Heart right ventricle (tissue), 16 donors: ENCODE measurements around the gene POLDIP3. TPM values are rescaled to one million over a fixed set of nuclear protein-coding genes. Genes with fewer than 3 reads are reported as not detected.
"Not testable (repeated sequence)": the region's sequence is repeated elsewhere in the genome, so short reads cannot be mapped to it uniquely, and the experiment has no call there.

Experiments
- ATAC-seq, 8 donors: fragments of 200-7000 bp; cut with Tn5 transposase; one replicate each; pipeline ENCODE4 v1.9.1; 2020; ENCODE audit warnings: mild to moderate bottlenecking in 8 of 8, moderate library complexity in 8 of 8, moderate number of reproducible peaks in 1 of 8
- DNase-seq, 2 donors: peaks; one replicate each; pipeline ENCODE4 v3.0.0-alpha.2; 2020
- H3K27ac ChIP-seq, 10 donors: fragments of 200-600 bp; sonication (generic) in 2 of 10; one replicate each; pipeline versions ENCODE4 v1.5.0 to v1.8.0; 2020 to 2022; ENCODE audit warnings: mild to moderate bottlenecking in 3 of 10
- H3K27me3 ChIP-seq, 7 donors: fragments of 200-600 bp; one replicate each; pipeline ENCODE4 v1.8.0; 2021 to 2022; ENCODE audit warnings: mild to moderate bottlenecking in 2 of 7
- H3K36me3 ChIP-seq, 9 donors: fragments of 200-600 bp; sonication (generic) in 1 of 9; one replicate each; pipeline versions ENCODE4 v1.5.0 to v1.8.0; 2020 to 2022; ENCODE audit warnings: mild to moderate bottlenecking in 2 of 9
- H3K4me1 ChIP-seq, 9 donors: fragments of 200-600 bp; sonication (generic) in 1 of 9; one replicate each; pipeline versions ENCODE4 v1.5.0 to v1.8.0; 2020 to 2022; ENCODE audit warnings: mild to moderate bottlenecking in 4 of 9
- H3K4me3 ChIP-seq, 10 donors: fragments of 200-600 bp; sonication (generic) in 2 of 10; one replicate each; pipeline versions ENCODE4 v1.5.0 to v1.8.0; 2020 to 2022; ENCODE audit warnings: mild to moderate bottlenecking in 7 of 10, moderate library complexity in 2 of 10
- H3K9me3 ChIP-seq, 11 donors: fragments of 200-600 bp in 10 of 11; sonication (generic) in 2 of 11; one replicate each; pipeline versions ENCODE4 v1.5.0 to v1.8.0; 2013 to 2022; ENCODE audit warnings: mild to moderate bottlenecking in 2 of 11, control low read depth in 1 of 11, moderate library complexity in 1 of 11
- WGBS, 2 donors: extraction: QIAGEN DNeasy Blood & Tissue Kit; methylation state at CpG; one replicate each; pipeline ENCODE4 v1.1.7; 2013; ENCODE audit warnings: inconsistent platforms in 1 of 2; 5-methylcytosine and 5-hydroxymethylcytosine counted together
- intact Hi-C, 10 donors: fragments of 100-400 bp; cut with DNase I; formaldehyde crosslinking; loops; one replicate each; pipeline versions ENCODE4 v1.11.1 to v1.14.2; 2022
- polyA plus RNA-seq, 2 donors: library from polyadenylated mRNA; stranded (reverse); fragments of 200-250 nt; gene quantifications; one replicate each; pipeline ENCODE4 v1.2.3, GENCODE V29; 2013
- total RNA-seq, 10 donors: library from RNA; stranded (reverse); fragmentation: NEBNext Ultra II Directional in 3 of 10; extraction: Animal tissue kit (Norgen Biotek cat#: 25700) in 3 of 10; gene quantifications; one replicate each; pipeline versions ENCODE4 v1.2.1 to v1.2.4, GENCODE V29; 2021 to 2023
- TF ChIP-seq, protein P1 (sequence below), 9 donors: fragments of 200-600 bp; sonication (generic) in 2 of 9; IDR thresholded peaks; one replicate each; pipeline versions ENCODE4 v1.5.0 to v1.8.0; 2021 to 2022; ENCODE audit warnings: antibody characterized with exemption in 9 of 9, mild to moderate bottlenecking in 5 of 9, moderate library complexity in 1 of 9
- donor health status: Arrhythmogenic right ventricular cardiomyopathy.
- donor health status: ischemic (EF 13 %, LVEDD 7.1; RV severe dilation, severe dysfunction).
- donor health status: healthy with polysubstance abuse.
- donor health status: DM: no; HTN: yes; CAD: no.
- donor health status: DM: no; HTN: no; CAD: no.
- donor health status: ischemic (EF 25% LVEDD 6.9; RV normal size, moderate dysfunction).
- donor health status: ischemic (EF 25% LVEDD 5.7; RV mildly dilated, moderate dysfunction).
- donor health status: healthy.
- donor health status: DM: yes; HTN: yes; CAD: no.
- donor health status: Ischemic cardiomyopathy.
- donor health status: ischemic (EF 35%, LVEDD 5.7; RV mildly dilated, moderate dysfunction).
- donor health status: nonischemic (EF 11% LVEDD 7.7; RV severe dilation, severe dysfunction).
- donor health status: DM: yes; HTN: yes; CAD: no.
- donor health status: PGD.
- donor health status: ischemic (EF 29% LVEDD 5.4; RV normal size, mild dysfunction).
- donor health status: nonischemic (EF 23%, LVEDD 6.1; RV moderate dilation, normal function).

Gene POLDIP3
- total and polyA plus RNA-seq, 12 donors: 11.9 to 42.6 (median 32.5) TPM

DNA sequence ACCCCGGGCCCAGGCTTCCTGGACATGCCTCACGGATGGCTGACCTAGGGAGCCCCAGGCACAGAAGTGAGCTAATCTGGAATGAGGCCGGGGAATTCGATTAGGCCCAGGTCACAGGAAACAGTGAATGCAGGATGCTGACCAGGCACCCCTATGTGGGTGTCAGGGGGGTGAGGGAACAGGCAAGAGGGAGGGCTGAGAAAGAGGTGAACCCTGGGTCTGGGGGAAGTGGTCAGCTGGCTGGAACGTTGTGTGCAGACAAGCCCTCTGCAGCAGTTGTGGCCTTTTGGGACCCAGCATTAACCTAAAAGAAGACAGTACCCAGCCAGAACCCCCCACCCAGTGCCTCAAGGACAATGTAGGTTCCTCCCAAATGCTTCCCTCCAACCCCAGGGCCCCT lies 52.8 kb downstream of the POLDIP3 start:
- 42 to 53% methylated on average over 5 of the region's 5 CpGs for WGBS, 2 donors
- H3K27ac ChIP-seq: peak overlapping the region in 4 of 10 donors; percentile 39 to 60 (median 52)

GRCh38 chr22:42560781-42561180 lies 53.9 kb downstream of the POLDIP3 start:
- DNase-seq: no peak
- peaks cover 0 to 7% (median 0%) of the 10 kb centered on the region in 9 donors for H3K36me3 ChIP-seq
- intact Hi-C loops: no loop called here
- 80 to 82% methylated on average over 7 of the region's 7 CpGs for WGBS, 2 donors
- TF ChIP-seq, protein P1, sequence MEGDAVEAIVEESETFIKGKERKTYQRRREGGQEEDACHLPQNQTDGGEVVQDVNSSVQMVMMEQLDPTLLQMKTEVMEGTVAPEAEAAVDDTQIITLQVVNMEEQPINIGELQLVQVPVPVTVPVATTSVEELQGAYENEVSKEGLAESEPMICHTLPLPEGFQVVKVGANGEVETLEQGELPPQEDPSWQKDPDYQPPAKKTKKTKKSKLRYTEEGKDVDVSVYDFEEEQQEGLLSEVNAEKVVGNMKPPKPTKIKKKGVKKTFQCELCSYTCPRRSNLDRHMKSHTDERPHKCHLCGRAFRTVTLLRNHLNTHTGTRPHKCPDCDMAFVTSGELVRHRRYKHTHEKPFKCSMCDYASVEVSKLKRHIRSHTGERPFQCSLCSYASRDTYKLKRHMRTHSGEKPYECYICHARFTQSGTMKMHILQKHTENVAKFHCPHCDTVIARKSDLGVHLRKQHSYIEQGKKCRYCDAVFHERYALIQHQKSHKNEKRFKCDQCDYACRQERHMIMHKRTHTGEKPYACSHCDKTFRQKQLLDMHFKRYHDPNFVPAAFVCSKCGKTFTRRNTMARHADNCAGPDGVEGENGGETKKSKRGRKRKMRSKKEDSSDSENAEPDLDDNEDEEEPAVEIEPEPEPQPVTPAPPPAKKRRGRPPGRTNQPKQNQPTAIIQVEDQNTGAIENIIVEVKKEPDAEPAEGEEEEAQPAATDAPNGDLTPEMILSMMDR (IDR thresholded peaks at IDR 0.05): peak; percentile 16 to 62 (median 53)
- H3K27ac ChIP-seq: no peak overlapping the region
- peaks cover 0 to 23% (median 12%) of the 10 kb centered on the region in 9 donors for H3K4me1 ChIP-seq
- no peak overlapping the region for H3K4me3 ChIP-seq
- H3K9me3 ChIP-seq: no peaks in the 10 kb centered on the region
- peak in 2 of 8 donors; percentile 32 to 35 for ATAC-seq
- no peaks in the 10 kb centered on the region for H3K27me3 ChIP-seq

More for the DNA sequence above, 52.8 kb downstream of the POLDIP3 start:
- intact Hi-C loops: no loop called here
- TF ChIP-seq, protein P1 (IDR thresholded peaks at IDR 0.05): no peak
- ATAC-seq (peak in 4 of 8 donors; percentile 10 to 30 (median 17)), DNase-seq (no peak)
- H3K27me3 ChIP-seq: no peaks in the 10 kb centered on the region
- H3K9me3 ChIP-seq: no peaks in the 10 kb centered on the region
- H3K36me3 ChIP-seq: peaks cover 0 to 13% (median 0%) of the 10 kb centered on the region in 9 donors
- no peak overlapping the region for H3K4me3 ChIP-seq
- peaks cover 0 to 23% (median 12%) of the 10 kb centered on the region in 9 donors for H3K4me1 ChIP-seq

DNA sequence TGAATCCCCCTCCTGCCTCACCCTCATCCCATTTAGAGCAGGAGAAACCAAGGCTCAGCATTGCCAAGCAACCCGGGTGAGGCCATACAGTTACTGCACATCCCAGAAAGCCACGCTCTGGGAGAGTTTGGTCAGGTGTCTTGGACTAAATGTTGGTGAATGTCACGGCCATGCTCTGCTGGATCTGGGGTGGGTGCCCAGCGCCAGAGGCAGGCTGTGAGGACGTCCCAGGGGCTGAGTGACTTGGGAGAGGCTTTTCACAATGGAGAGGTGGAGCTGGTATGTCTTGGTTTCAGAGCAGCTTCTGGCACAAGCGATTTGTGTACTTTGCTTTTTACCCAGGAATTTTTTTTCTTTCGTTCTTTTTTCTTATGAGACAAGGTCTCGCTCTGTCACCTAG lies 54.3 kb downstream of the POLDIP3 start:
- Histone ChIP-seq H3K4me3 (no peak overlapping the region), H3K27me3 (no peaks in the 10 kb centered on the region), H3K27ac (no peak overlapping the region), H3K4me1 (peaks cover 0 to 23% (median 12%) of the 10 kb centered on the region in 9 donors), H3K9me3 (no peaks in the 10 kb centered on the region), H3K36me3 (peaks cover 0 to 3% (median 0%) of the 10 kb centered on the region in 9 donors)
- 90 to 95% methylated on average over 8 of the region's 8 CpGs for WGBS, 2 donors
- DNase-seq (no peak), ATAC-seq (no peak)
- intact Hi-C loops: no loop called here
- TF ChIP-seq, protein P1 (IDR thresholded peaks at IDR 0.05): no peak

DNA sequence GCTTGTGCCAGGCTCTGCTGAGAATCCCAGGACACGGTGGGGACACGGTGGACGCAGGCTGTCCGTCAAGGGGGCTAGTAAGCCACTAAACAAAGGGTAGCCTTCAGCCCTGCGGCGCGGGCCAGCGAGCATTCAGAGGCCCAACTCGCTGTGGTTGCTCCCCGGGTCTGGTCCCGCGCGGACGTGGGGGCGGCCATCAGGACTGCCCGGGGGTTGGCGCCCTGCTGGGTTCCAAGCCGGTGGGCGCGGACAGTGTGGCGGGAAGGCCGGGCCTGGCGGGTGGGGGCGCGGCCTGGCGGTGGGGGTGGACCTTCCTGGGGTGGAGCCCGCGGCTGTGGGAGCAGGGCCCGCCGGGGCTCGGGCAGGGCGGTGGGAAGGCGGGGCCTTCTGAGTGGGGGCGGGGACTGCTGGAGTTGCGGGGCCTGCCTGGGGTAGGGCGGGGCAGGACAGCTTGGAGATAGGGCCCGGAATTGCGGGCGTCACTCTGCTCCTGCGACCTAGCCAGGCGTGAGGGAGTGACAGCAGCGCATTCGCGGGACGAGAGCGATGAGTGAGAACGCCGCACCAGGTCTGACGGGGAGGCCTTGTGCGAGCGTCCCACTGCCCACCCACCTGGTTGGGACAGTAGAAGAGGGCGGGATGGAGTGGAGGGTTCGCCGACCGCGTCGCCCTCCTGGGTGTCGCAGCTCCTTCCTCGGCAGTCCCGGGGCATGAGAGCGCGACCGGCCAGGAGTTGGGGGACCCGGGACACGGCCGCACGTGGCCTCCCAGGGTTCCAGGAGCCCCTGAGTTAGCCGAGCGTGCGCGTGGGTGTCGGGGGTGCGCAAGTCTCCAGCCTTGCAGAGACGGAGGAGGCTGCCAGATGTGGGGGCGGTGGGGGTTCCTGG lies 61.0 kb downstream of the POLDIP3 start, which contains the start of gene SERHL2:
TSS of gene SERHL2 (plus strand) at position 482 of the 887 bp plus-strand sequence. CDS start at position 547, 65 bp downstream.
- peaks cover 0 to 16% (median 11%) of the 10 kb centered on the region in 9 donors for H3K4me1 ChIP-seq
- H3K36me3 ChIP-seq: no peaks in the 10 kb centered on the region
- intact Hi-C loops: loop anchor here in 4 of 10 donors (5.0 kb wide), 3 partner anchors 36 to 481 kb away; partner anchors contain the start of genes NAGA (in 1 of the 4), PHETA2 (in 1 of the 4) and RRP7A (in 1 of the 4)
- DNase-seq (peak; percentile 95 to 98), ATAC-seq (peak; percentile 91 to 98 (median 96))
- H3K27me3 ChIP-seq: no peaks in the 10 kb centered on the region
- TF ChIP-seq, protein P1 (IDR thresholded peaks at IDR 0.05): peak in 1 of 9 donors; percentile 7
- peak within 1 kb of the TSS in 9 of 10 donors; percentile 14 to 69 (median 53) for H3K27ac ChIP-seq
- H3K9me3 ChIP-seq: peaks cover 0 to 12% (median 0%) of the 10 kb centered on the region in 11 donors
- 2 to 3% methylated on average over 57 to 75 of the region's 75 CpGs for WGBS, 2 donors
- peak within 1 kb of the TSS; percentile 4 to 82 (median 60) for H3K4me3 ChIP-seq

GRCh38 chr22:42552294-42552647 lies 62.4 kb downstream of the POLDIP3 start:
- H3K27ac ChIP-seq, H3K4me3 ChIP-seq, DNase-seq, H3K36me3 ChIP-seq, ATAC-seq, H3K27me3 ChIP-seq: not testable (repeated sequence)
- 95 to 96% methylated on average over 6 of the region's 6 CpGs for WGBS, 2 donors
- peaks cover 0 to 12% (median 0%) of the 10 kb centered on the region in 11 donors for H3K9me3 ChIP-seq
- intact Hi-C loops: loop anchor here in 4 of 10 donors (5.0 kb wide), 3 partner anchors 35 to 480 kb away; partner anchors contain the start of genes NAGA (in 1 of the 4), PHETA2 (in 1 of the 4) and RRP7A (in 1 of the 4)
- peaks cover 0 to 16% (median 11%) of the 10 kb centered on the region in 9 donors for H3K4me1 ChIP-seq
